GM19043 (cell line): ENCODE results near the gene SNRPB.

Experiments
- ATAC-seq: cut with Tn5 transposase; IDR thresholded peaks from one replicate; pipeline ENCODE4 v1.9.1; 2021; ENCODE audit warnings: low read depth; ENCODE audit not compliant: unreplicated experiment

Gene SNRPB

DNA sequence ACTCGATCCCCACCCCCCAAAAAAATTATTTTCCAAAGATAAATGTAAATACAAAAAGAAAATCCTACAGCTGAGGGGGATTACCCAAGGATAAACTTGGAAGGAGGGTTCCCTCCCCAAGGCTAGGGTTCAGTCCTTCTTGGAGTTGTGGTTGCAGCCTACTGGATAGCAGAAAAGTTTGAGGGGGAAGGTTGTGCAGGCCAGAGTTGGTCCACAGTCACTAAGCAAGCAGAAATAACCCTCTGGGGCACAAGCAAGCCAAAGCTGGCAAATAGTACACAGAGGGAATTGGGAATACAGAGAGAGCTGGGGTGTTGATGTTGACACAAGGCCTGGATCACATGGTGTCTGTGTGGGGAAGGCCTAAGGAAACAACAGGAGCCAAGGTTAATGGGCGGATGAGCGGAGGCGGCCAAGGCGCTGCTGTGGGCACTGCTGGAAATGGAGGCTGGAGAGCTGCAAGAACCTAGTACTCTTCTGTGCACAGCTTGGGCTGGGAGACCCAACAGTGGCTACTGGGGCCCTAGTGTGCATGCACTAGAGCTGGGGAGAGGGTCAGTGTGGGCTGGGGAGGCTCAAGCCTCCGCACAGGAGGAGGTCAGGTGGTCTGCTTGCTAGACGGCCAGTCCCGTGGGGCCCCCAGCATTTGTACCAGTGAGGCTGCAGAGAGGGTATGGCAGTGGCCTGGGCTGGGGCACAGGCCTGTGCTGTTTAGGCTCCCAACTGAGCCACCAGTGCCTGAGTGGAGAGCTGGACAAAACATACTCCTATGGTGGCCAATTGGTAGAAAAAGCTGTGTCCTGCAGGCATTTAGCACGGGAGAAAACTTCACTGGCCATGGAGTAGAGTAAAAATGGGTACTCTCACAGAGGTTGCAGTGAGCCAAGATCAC, 5.5 kb upstream of the SNRPB start:
- no peak for ATAC-seq

- no peak for ATAC-seq
These were observed 2.9 kb upstream of the SNRPB start for GRCh38 chr20:2473516-2473915.

DNA sequence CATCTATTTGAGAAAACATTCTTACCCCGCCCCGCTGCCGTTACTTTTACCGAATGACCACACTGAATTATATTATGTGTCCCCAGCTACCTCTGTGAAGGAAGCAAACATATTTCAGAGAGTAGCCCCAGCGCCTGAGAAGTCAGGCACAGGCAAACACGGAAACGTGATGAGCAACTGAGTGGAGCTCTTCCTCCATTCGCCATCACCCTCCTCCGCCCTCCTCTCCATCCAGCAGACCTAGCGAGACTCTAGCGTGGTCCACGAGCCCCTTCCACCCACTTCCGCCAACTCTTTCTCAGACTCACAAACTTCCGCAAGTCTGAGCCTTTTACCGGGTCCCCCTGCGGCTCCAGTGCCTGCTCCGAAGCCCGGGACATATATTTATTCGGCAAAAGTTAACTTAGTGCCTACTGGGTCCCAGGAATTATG, 582 bp downstream of the SNRPB start:
- ATAC-seq = no peak

GRCh38 chr20:2468581-2469407, 1.8 kb downstream of the SNRPB start:
- no peak for ATAC-seq

DNA sequence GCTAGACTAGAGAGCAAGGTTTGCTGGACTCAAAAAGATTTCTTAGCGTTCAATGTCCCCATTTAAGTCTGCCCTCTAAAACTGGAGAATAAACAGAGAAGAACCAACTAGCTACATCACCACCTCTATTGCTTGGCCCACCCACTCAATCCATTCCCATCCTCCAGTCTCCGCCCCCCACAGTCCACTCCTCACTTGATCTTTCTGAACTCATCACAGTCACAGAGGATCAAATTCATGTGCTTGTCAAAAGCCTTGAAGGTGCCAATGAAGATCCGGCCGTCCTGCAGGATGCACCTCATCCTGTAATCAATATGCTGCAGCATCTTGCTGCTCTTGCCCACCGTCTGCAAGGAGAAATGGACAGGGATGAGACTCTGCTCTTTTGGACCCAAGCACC, 3.2 kb downstream of the SNRPB start:
- ATAC-seq = no peak

- no peak for ATAC-seq
These were observed 5.5 kb downstream of the SNRPB start for GRCh38 chr20:2465100-2465499.

- no peak for ATAC-seq
These were observed 6.8 kb downstream of the SNRPB start for GRCh38 chr20:2463616-2464365.

DNA sequence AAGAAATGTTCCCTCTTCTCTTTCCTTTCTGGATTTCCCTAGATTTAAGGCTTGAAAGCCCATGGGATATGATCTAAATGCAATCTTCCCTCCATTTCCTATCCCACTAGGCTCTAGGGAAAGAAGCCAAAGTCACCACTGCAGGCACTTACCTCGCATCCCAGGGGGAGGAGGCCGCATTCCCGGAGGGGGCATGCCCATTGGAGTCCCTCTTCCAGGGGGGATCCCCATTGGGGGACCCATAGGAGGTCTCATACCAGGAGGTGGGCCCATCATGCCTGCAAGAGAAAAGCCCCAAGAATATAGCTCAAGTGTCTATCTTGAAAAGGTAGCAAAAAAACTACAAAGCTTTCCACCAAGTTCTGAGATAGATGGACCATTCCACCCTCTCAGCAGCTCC, 8.1 kb downstream of the SNRPB start:
- no peak for ATAC-seq

DNA sequence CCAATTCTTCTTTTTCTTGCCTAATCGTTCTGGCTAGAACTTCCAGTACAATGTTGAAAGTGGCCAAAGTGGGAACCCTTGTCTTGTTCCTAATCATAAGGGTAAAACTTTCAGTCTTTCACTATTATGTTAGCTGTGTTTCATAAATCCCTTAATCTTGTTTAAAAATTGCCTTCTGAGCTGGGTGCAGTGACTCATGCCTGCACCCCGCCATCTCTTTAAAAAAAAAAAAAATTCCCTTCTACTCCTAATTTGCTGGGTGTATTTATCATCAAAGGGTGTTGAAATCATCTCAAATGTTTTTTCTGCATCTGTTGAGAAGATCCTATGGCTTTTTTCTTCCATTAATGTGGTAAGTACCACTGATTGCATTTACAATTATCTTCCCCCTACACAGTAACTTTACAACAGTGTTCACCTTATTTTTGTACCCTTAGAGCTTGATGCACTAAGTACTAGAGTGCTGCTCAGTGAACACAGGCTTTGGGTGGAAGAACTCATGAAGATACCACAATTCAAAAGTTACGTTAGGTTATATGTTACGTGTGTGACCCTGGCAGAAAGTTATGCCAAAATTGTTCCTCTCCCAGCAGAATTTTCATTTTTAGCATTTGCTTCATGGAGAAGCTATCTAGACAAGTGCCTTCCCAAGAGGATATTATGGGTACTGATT, 9.7 kb downstream of the SNRPB start:
- no peak for ATAC-seq

DNA sequence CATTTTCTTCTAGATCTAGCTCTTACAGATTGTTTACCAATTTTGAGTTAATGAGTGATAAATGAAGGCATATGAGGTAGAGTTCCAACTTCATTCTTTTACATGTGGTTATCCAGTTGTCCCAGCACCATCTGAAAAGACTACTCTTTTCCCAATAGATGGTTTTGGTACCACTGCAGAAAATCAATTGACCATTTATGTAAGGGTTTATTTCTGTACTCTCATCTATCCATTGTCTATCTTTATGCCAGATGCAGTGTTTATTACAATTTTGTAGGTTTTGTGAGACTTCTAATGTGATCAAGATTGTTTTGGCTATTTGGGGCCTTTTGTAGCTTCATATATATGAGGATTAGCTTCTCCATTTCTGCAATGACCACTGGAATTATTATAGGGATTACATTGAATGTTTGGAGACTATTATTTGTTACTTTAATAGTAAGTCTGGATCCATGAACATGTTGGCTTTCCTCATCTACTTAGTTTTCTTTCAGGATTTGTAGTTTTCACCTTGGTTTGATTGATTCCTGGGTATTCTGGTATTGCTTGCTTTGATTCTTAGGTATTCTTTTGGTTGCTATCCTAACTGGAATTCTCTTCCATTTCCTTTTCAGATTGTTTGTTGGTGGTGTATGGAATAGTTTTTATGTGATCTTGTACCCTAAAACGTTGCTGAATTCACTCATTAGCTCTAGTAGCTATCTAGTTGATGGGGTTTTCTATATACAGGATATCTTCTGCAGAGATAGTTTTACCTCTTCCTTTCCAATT, 10.4 kb downstream of the SNRPB start:
- ATAC-seq = no peak

DNA sequence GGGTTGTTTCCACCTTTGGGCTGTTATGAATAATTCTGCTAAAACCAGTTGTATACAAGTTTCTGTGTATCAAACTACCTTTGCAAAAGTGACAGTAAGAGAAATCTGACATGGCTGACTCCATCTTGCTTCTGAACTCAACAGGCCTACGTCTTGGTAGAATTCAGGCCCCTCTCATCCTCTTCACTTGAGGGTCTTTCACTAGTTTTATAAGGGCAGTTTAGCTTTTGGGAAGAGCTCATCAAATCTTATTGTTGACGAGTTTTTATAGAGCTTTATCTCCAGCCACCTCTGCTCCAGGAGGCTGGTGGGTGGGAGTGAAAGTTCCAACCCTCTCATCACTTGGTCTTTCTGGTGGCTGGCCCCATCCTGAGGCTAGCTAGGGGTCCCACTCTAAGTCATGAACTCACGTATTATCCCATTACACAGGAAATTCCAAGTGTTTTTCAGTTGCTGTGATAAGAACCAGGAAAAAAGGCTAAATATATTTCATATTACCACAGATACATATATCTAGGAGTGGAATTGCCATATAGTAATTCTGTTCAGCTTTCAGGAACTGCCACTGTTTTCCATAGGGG, 11.6 kb downstream of the SNRPB start:
- ATAC-seq = no peak

- no peak for ATAC-seq
These were observed 14.7 kb downstream of the SNRPB start for GRCh38 chr20:2455771-2456497.

DNA sequence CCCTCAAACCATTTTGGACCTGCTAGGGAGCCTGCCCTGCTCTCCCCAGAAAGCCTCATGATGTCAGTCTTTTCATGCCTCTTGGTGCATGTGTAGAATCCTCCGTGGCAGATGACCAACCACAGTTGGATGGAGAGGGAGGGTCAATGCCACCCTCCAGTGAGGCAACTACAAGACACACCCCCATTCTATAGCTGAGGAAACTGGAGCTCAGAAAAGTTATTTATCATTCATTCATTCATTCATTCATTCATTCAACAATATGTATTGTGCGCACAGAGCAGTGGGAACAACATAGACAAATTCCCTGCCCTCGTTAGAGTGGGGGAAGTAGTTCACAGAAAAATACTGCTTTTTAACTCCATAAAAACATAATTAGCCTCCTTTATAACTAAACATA, 16.8 kb downstream of the SNRPB start:
- no peak for ATAC-seq

DNA sequence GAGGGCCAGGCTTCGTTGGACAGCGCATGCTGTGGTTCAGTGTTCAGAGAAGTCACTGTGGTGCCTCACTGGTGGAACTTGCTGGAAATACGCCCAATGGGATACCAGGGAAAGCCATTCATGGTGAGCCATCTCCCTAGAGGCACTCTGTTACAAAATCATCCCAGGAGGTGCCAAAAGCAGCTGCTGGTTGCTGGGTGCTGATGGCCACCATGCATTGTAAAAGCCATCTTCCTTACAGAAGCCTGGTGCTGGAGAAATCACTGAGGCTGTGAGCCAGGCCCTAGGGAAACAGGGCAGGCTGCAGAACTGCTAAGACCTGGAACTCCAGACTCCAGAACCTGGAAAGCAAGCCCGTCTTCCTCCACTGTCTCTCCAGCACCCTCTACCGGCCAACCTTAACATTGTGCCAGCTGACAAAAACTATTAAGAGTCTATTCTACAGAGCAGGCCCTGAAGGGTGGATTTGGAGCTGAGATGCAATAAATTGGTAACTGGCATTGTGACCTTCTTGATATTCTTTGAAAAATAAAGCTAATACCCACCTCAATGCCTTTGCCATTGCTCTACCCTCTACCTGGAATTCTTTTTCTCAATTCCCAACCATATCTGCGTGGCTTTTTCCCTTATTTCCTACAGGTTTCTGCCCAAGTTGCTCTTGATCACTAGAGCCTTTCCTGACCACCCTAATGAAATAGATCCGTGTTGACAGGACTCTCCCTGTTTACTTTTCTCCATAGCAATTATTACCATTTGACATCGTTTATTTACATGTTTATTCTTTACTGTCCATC, 18.5 kb downstream of the SNRPB start:
- ATAC-seq = no peak

- no peak for ATAC-seq
These were observed 19.2 kb downstream of the SNRPB start for GRCh38 chr20:2451422-2451821.

GRCh38 chr20:2449386-2449785, 21.2 kb downstream of the SNRPB start:
- ATAC-seq = no peak

GRCh38 chr20:2446845-2447244, 23.7 kb downstream of the SNRPB start:
- no peak for ATAC-seq

DNA sequence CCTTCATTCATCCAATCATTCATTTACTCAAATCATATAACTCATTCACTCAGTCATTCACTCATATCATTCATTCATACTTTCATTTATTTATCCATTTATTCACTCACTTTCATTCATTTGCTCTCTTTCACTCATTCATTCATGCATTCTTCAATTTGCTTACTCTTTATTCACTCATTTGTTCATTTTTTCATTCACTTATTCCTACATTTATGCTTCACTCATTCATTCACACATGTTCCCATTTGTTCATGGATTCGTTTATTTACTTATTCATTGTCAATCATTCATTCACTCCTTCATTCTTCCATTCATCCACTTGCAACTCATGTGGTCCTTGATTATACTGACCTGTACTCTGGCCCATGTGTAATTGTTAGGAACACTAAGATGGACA, 39.4 kb downstream of the SNRPB start:
- no peak for ATAC-seq
